Measurements from ENCODE around the gene FAM135A. TPM values are rescaled to one million over a fixed set of nuclear protein-coding genes. Genes with fewer than 3 reads are reported as not detected.

Gene FAM135A
- total and polyA plus RNA-seq, 2 experiments from 2014 or later: 35.2 to 68.7 TPM

- Histone ChIP-seq H3K27me3 (ENCODE audit: insufficient read depth) (no peaks in the 10 kb centered on the region), H3K4me3 (no peak overlapping the region), H3K9me2 (ENCODE audit: insufficient read depth) (no peaks in the 10 kb centered on the region), H2AFZ (no peak overlapping the region), H3K4me2 (no peak overlapping the region), H3K79me2 (replicated peaks; ENCODE audit: insufficient read depth) (no peaks in the 10 kb centered on the region), H3K36me3 (ENCODE audit: insufficient read depth) (no peaks in the 10 kb centered on the region), H3K27ac (ENCODE audit: low read depth) (no peak overlapping the region), H3F3A (replicated peaks; ENCODE audit: low read depth) (no peaks in the 10 kb centered on the region), H4K20me1 (replicated peaks; ENCODE audit: insufficient read depth) (no peaks in the 10 kb centered on the region), H3K4me1 (ENCODE audit: insufficient read depth) (peaks cover 6% of the 10 kb centered on the region; the same call in 1 of the 2 replicates)
- ATAC-seq (no peak), DNase-seq (ENCODE audit: low spot score) (no peak)
- H3K27me3 Mint-ChIP-seq (ENCODE audit: insufficient read depth, low read depth, poor library complexity): peaks cover 2% of the 10 kb centered on the region
- H3K9me3 Mint-ChIP-seq: no peaks in the 10 kb centered on the region
- no peak for TF ChIP-seq EZH2 (IDR thresholded peaks at IDR 0.05; ENCODE audit: low read depth, unreplicated experiment)
- no peak for TF ChIP-seq NANOG (IDR thresholded peaks at IDR 0.05; ENCODE audit: borderline replicate concordance)
- no peak for TF ChIP-seq ETS1 (IDR thresholded peaks at IDR 0.05)
- TF ChIP-seq JUNB (IDR thresholded peaks at IDR 0.05; ENCODE audit: unreplicated experiment): no peak
- no peak for TF ChIP-seq ZNF462 (CRISPR knock-in tag; IDR thresholded peaks at IDR 0.05)
- no peak for TF ChIP-seq STAT1 (IDR thresholded peaks at IDR 0.05; ENCODE audit: unreplicated experiment)
- no peak for TF ChIP-seq EZH2phosphoT487 (IDR thresholded peaks at IDR 0.05; ENCODE audit: unreplicated experiment)
- no peak for TF ChIP-seq ZNF331 (CRISPR knock-in tag; IDR thresholded peaks at IDR 0.05; ENCODE audit: low read depth)
- TF ChIP-seq REST (IDR thresholded peaks at IDR 0.05; ENCODE audit: unreplicated experiment): no peak
- no peak for TF ChIP-seq CTCF (conservative IDR thresholded peaks at IDR 0.05; ENCODE audit: low read depth in 2 of 2)
- TF ChIP-seq ZNF114 (CRISPR knock-in tag; IDR thresholded peaks at IDR 0.05): no peak
- no peak for TF ChIP-seq POLR2AphosphoS5 (IDR thresholded peaks at IDR 0.05; ENCODE audit: low read depth)
- no peak for TF ChIP-seq CREB1 (CRISPR knock-in tag; IDR thresholded peaks at IDR 0.05; ENCODE audit: low read depth)
- no peaks in the 10 kb centered on the region for H3K36me3 Mint-ChIP-seq (ENCODE audit: low read depth)
- no peak overlapping the region for H3K27ac Mint-ChIP-seq
- no peak overlapping the region for H3K4me3 Mint-ChIP-seq
- peaks cover 16% of the 10 kb centered on the region for H3K4me1 Mint-ChIP-seq
Measured at GRCh38 chr6:70398783-70399728, 14.3 kb upstream of the FAM135A start.
